Spleen (tissue), 7 donors: Measurements from ENCODE around the gene MEOX1.

Source experiments
- POLR2AphosphoS5 ChIP-seq, 3 donors: sonication (generic); formaldehyde crosslinking; IDR thresholded peaks; one replicate each; pipeline ENCODE4 v1.5.1; 2017; ENCODE audit warnings: antibody characterized with exemption in 3 of 3
- TF ChIP-seq, protein P1 (sequence below), 11 experiments: fragments of 200-600 bp in 7 of 11; fragments of 450-650 bp in 4 of 11; sonication (generic) in 4 of 11; IDR thresholded peaks in 8 of 11; conservative IDR thresholded peaks in 3 of 11; 1 replicate in 7 of 11; 2 replicates in 4 of 11; pipeline versions ENCODE4 v1.4.0 to v1.8.0; 2016 to 2021; ENCODE audit warnings: antibody characterized with exemption in 11 of 11, inconsistent platforms in 4 of 11, mild to moderate bottlenecking in 1 of 11
- donor health status: DM: no; HTN: no; CAD: no; lungs with moderate emphysema.
- donor health status: DM: no; HTN: no; CAD: no.
- donor health status: DM: no; HTN: no; CAD: no.

DNA sequence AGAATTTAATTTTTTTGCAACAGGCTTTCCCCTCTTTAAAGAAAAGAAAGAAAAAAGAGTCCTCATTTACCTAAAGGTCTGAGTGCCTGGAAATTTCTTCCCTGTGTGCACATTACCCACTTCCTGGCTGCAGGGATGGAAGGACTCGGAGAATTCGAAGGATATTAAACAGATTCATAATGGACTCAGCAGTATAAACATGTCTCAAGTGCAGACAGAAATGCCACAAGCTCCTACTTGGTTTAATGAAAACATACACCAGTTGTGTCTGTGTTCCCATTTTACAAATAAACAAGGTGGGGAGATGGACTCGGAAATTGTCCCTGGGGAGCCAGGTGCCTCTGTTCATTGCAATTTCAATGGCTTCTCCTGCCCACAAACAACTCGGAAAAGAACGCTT, 47.2 kb downstream of the MEOX1 start:
- TF ChIP-seq, protein P1, sequence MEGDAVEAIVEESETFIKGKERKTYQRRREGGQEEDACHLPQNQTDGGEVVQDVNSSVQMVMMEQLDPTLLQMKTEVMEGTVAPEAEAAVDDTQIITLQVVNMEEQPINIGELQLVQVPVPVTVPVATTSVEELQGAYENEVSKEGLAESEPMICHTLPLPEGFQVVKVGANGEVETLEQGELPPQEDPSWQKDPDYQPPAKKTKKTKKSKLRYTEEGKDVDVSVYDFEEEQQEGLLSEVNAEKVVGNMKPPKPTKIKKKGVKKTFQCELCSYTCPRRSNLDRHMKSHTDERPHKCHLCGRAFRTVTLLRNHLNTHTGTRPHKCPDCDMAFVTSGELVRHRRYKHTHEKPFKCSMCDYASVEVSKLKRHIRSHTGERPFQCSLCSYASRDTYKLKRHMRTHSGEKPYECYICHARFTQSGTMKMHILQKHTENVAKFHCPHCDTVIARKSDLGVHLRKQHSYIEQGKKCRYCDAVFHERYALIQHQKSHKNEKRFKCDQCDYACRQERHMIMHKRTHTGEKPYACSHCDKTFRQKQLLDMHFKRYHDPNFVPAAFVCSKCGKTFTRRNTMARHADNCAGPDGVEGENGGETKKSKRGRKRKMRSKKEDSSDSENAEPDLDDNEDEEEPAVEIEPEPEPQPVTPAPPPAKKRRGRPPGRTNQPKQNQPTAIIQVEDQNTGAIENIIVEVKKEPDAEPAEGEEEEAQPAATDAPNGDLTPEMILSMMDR (IDR thresholded peaks at IDR 0.05 in 8 of 11, conservative IDR thresholded peaks at IDR 0.05 in 3 of 11), result no peak
- TF ChIP-seq POLR2AphosphoS5 (IDR thresholded peaks at IDR 0.05), result no peak
